Measurements from ENCODE around the gene AOPEP.

Gene AOPEP

GRCh38 chr9:95001720-95002119 lies 275.2 kb downstream of the AOPEP start:
- H3K4me2 ChIP-seq (ENCODE audit: low read depth, low read length), result no peak overlapping the region
- no peaks in the 10 kb centered on the region for H4K20me1 ChIP-seq (ENCODE audit: insufficient read depth, low read length)
- no peak for DNase-seq
- H3K27ac ChIP-seq (ENCODE audit: low read length), result no peak overlapping the region
- no peaks in the 10 kb centered on the region for H3K36me3 ChIP-seq (replicated peaks; ENCODE audit: insufficient read depth, low read length)
- no peaks in the 10 kb centered on the region; the same call in 1 of the 2 replicates for H3K4me1 ChIP-seq (ENCODE audit: low read length)
- H3K79me2 ChIP-seq (ENCODE audit: low read length), result no peaks in the 10 kb centered on the region
- no peaks in the 10 kb centered on the region for H3K27me3 ChIP-seq (replicated peaks; ENCODE audit: insufficient read depth, low read length)
- H3K9me2 ChIP-seq (replicated peaks; ENCODE audit: insufficient read depth, low read length), result no peaks in the 10 kb centered on the region
- no peaks in the 10 kb centered on the region for H3K9me3 ChIP-seq (replicated peaks; ENCODE audit: insufficient read depth, low read length)
- no peak overlapping the region for H3K4me3 ChIP-seq (ENCODE audit: low read length)
- no peak overlapping the region for H3K9ac ChIP-seq (ENCODE audit: low read length)
- H2AFZ ChIP-seq (ENCODE audit: low read length), result no peak overlapping the region
- H3F3A ChIP-seq (ENCODE audit: insufficient read depth, low read length), result peaks cover 5% of the 10 kb centered on the region; the same call in 1 of the 2 replicates
- TF ChIP-seq EZH2 (optimal IDR thresholded peaks at IDR 0.05; ENCODE audit: low read depth, low read length) (no peak), EZH2phosphoT487 (IDR thresholded peaks at IDR 0.05; ENCODE audit: low read length) (no peak)
- TF ChIP-seq, protein P1, sequence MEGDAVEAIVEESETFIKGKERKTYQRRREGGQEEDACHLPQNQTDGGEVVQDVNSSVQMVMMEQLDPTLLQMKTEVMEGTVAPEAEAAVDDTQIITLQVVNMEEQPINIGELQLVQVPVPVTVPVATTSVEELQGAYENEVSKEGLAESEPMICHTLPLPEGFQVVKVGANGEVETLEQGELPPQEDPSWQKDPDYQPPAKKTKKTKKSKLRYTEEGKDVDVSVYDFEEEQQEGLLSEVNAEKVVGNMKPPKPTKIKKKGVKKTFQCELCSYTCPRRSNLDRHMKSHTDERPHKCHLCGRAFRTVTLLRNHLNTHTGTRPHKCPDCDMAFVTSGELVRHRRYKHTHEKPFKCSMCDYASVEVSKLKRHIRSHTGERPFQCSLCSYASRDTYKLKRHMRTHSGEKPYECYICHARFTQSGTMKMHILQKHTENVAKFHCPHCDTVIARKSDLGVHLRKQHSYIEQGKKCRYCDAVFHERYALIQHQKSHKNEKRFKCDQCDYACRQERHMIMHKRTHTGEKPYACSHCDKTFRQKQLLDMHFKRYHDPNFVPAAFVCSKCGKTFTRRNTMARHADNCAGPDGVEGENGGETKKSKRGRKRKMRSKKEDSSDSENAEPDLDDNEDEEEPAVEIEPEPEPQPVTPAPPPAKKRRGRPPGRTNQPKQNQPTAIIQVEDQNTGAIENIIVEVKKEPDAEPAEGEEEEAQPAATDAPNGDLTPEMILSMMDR (IDR thresholded peaks at IDR 0.05; ENCODE audit: low read length), result no peak

DNA sequence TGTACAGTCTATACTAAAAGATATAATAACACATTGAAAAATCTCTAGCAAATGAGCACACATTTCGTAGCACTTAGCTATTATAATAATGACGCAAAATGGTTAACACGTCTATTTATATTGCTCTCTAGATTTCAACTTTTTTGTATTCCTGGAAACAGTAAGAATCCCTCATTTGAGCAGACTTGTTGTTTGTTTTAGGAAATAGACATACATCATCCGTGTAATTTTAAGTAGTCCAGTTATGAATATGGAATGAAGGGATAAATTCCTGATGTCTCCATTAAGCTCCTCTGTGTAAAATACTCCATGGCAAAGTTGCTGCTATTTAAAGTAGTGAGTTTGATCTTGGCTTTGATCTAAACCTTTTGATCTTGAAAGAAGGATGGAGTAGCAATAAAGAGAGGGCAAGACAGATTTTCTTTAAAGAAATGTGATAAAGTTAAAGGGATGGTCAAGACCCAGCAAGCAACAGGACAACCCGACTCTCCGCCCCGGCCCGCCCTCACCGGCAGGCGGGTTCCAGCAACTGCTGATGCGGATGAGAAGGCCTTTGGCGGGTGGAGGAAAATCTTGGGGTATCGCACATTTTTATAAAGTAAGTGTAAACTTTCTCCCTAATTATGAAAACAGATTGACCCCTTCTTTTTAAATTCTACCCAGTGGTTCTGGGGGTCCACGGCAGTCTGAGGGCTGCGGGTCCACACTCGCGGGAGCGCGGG lies 277.4 kb downstream of the AOPEP start:
- Histone ChIP-seq H3K27ac (ENCODE audit: low read length) (peak overlapping the region; percentile 22; the same call in 1 of the 2 replicates), H3K4me3 (ENCODE audit: low read length) (peak overlapping the region; percentile 90), H3K9me3 (replicated peaks; ENCODE audit: insufficient read depth, low read length) (no peaks in the 10 kb centered on the region), H3K9me2 (replicated peaks; ENCODE audit: insufficient read depth, low read length) (no peaks in the 10 kb centered on the region), H4K20me1 (ENCODE audit: insufficient read depth, low read length) (no peaks in the 10 kb centered on the region), H3F3A (ENCODE audit: insufficient read depth, low read length) (peaks cover 5% of the 10 kb centered on the region; the same call in 1 of the 2 replicates), H3K79me2 (ENCODE audit: low read length) (no peaks in the 10 kb centered on the region), H2AFZ (ENCODE audit: low read length) (peak overlapping the region; percentile 76), H3K9ac (ENCODE audit: low read length) (peak overlapping the region; percentile 85), H3K4me1 (ENCODE audit: low read length) (no peaks in the 10 kb centered on the region; the same call in 1 of the 2 replicates), H3K4me2 (ENCODE audit: low read depth, low read length) (peak overlapping the region; percentile 79), H3K36me3 (replicated peaks; ENCODE audit: insufficient read depth, low read length) (no peaks in the 10 kb centered on the region), H3K27me3 (replicated peaks; ENCODE audit: insufficient read depth, low read length) (no peaks in the 10 kb centered on the region)
- peak; percentile 62 for DNase-seq
- TF ChIP-seq, protein P1 (IDR thresholded peaks at IDR 0.05; ENCODE audit: low read length), result no peak
- TF ChIP-seq EZH2 (optimal IDR thresholded peaks at IDR 0.05; ENCODE audit: low read depth, low read length) (no peak), EZH2phosphoT487 (IDR thresholded peaks at IDR 0.05; ENCODE audit: low read length) (no peak)

DNA sequence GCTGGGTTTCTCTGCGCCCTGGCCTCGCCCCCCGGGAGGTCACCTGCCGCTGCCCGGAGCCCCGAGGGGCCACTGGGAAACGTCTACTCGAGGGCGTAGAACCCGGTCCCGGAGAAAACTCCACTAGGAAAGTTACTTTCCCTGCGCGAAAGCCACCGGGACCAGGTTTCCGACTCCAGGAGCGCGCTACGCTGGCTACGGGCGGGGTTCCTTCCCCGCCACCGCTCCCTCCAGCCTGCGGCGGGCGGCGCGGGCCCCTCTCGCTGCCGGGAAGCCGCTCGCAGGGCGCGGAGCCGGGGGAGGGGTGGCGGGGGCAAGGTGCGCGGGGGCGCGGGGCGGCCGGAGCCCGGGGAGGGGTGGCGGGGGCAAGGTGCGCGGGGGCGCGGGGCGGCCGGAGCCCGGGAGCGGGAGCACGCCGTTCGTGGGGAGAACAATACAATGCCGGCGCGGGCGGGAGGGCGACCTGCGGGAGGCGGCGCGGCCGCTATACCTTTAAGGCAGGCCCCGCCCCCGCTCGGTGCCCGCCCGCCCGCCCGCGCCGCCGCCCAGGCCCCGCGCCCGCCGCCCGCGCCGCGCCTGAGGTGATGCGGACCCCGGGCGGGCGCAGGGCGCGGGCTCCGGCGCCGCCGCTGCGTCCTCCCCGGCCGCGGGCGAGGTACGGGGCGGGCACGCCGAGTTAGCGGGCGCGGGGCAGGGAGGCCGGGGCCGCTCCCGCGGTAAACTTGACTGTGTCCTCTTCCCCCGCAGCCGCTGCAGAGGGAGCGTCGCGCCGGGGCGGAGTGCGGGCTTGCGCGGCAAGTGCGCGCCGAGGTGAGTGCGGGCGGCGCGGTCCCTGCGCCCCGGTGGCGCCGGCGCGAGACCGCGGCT lies 278.1 kb downstream of the AOPEP start:
- H2AFZ ChIP-seq (ENCODE audit: low read length), result peak overlapping the region; percentile 76
- H3K36me3 ChIP-seq (replicated peaks; ENCODE audit: insufficient read depth, low read length), result no peaks in the 10 kb centered on the region
- no peaks in the 10 kb centered on the region; the same call in 1 of the 2 replicates for H3K4me1 ChIP-seq (ENCODE audit: low read length)
- peak; percentile 59 for DNase-seq
- no peaks in the 10 kb centered on the region for H3K79me2 ChIP-seq (ENCODE audit: low read length)
- peak overlapping the region; percentile 90 for H3K4me3 ChIP-seq (ENCODE audit: low read length)
- peaks cover 5% of the 10 kb centered on the region; the same call in 1 of the 2 replicates for H3F3A ChIP-seq (ENCODE audit: insufficient read depth, low read length)
- H3K9me2 ChIP-seq (replicated peaks; ENCODE audit: insufficient read depth, low read length), result no peaks in the 10 kb centered on the region
- no peaks in the 10 kb centered on the region for H3K9me3 ChIP-seq (replicated peaks; ENCODE audit: insufficient read depth, low read length)
- no peaks in the 10 kb centered on the region for H4K20me1 ChIP-seq (ENCODE audit: insufficient read depth, low read length)
- H3K27me3 ChIP-seq (replicated peaks; ENCODE audit: insufficient read depth, low read length), result no peaks in the 10 kb centered on the region
- peak overlapping the region; percentile 85 for H3K9ac ChIP-seq (ENCODE audit: low read length)
- peak overlapping the region; percentile 22; the same call in 1 of the 2 replicates for H3K27ac ChIP-seq (ENCODE audit: low read length)
- no peak for TF ChIP-seq EZH2 (optimal IDR thresholded peaks at IDR 0.05; ENCODE audit: low read depth, low read length)
- H3K4me2 ChIP-seq (ENCODE audit: low read depth, low read length), result peak overlapping the region; percentile 79

Measured in MM.1S (cell line).